Endothelial cell of umbilical vein (primary cell): ENCODE measurements around the gene TBX18. TPM values are rescaled to one million over a fixed set of nuclear protein-coding genes. Genes with fewer than 3 reads are reported as not detected.
A peak's percentile ranks its signal among the peaks of the same experiment; 100 is the strongest.

ENCODE experiments used
- BruUV-seq: library from RNA; stranded (reverse); fragments of 400-500 nt; replicated peaks from 2 replicates; lab custom pipeline; 2021; lab: Mats Ljungman, UMichigan
- CTCF ChIA-PET: fragments of 300-600, 350-600 bp; sonication (Branson Sonifier 250); formaldehyde crosslinking; loops from one replicate; lab custom pipeline; 2021; ENCODE audit warnings: antibody characterized with exemption, inconsistent platforms; lab: Charles Lee
- POLR2A ChIA-PET: fragments of 300-600, 350-600 bp; sonication (Branson Sonifier 250); formaldehyde crosslinking; loops from one replicate; lab custom pipeline; 2021; ENCODE audit warnings: antibody characterized with exemption, inconsistent platforms; lab: Charles Lee
- DNase-seq: peaks from one replicate; pipeline ENCODE4 v3.0.0-alpha.2; 2011; ENCODE audit warnings: low read depth, low spot score
- FAIRE-seq: peaks from 2 replicates; lab custom pipeline; 2011; peaks lifted over from hg19 to GRCh38; lab: Jason Lieb, UNC
- H2AFZ ChIP-seq: 2 replicates; pipeline ENCODE4 v1.6.0; 2012; ENCODE audit warnings: low read depth, low read length, control low read depth, inconsistent platforms
- H3K27ac ChIP-seq: 2 replicates; pipeline ENCODE4 v1.5.1; 2011; ENCODE audit warnings: low read depth, mild to moderate bottlenecking, control low read depth, low read length, moderate library complexity; ENCODE audit not compliant: insufficient read depth
- H3K27me3 ChIP-seq, 2 experiments: 2 replicates each; pipeline versions ENCODE4 v1.6.0 to v1.6.1; 2011; ENCODE audit warnings: low read length in 2 of 2, mixed read lengths in 1 of 2; ENCODE audit not compliant: control insufficient read depth in 2 of 2, insufficient read depth in 2 of 2
- H3K36me3 ChIP-seq, 2 experiments: 2 replicates in 1 of 2; 3 replicates in 1 of 2; pipeline ENCODE4 v1.5.1; 2011; ENCODE audit warnings: low read length in 2 of 2, mild to moderate bottlenecking in 1 of 2, moderate library complexity in 1 of 2; ENCODE audit not compliant: control insufficient read depth in 2 of 2, insufficient read depth in 2 of 2; ENCODE audit errors: extremely low read depth in 1 of 2
- H3K4me1 ChIP-seq: 3 replicates; pipeline ENCODE4 v1.5.1; 2011; ENCODE audit warnings: mild to moderate bottlenecking, low read length; ENCODE audit not compliant: control insufficient read depth, insufficient read depth; ENCODE audit errors: extremely low read depth
- H3K4me2 ChIP-seq: 2 replicates; pipeline ENCODE4 v1.6.1; 2011; ENCODE audit warnings: low read length, control low read depth, mixed read lengths; ENCODE audit not compliant: insufficient read depth
- H3K4me3 ChIP-seq, 3 experiments: fragments of 200-600 bp in 1 of 3; sonication (generic), shearing (Covaris generic) in 1 of 3; replicated peaks in 1 of 3; 2 replicates each; pipeline ENCODE4 v1.5.1; 2011 to 2016; ENCODE audit warnings: control low read depth in 3 of 3, low read length in 3 of 3, mild to moderate bottlenecking in 2 of 3, inconsistent platforms in 1 of 3, low read depth in 1 of 3, moderate library complexity in 1 of 3; ENCODE audit not compliant: insufficient read depth in 1 of 3
- H3K79me2 ChIP-seq: 2 replicates; pipeline ENCODE4 v1.6.0; 2012; ENCODE audit warnings: low read length, inconsistent platforms; ENCODE audit not compliant: control insufficient read depth, insufficient read depth
- H3K9ac ChIP-seq: replicated peaks from 2 replicates; pipeline ENCODE3; 2011; ENCODE audit warnings: low read length, control low read depth; ENCODE audit not compliant: insufficient read depth; ENCODE audit errors: extremely low read depth
- H3K9me1 ChIP-seq: replicated peaks from 3 replicates; pipeline ENCODE4 v1.6.0; 2011; ENCODE audit warnings: mild to moderate bottlenecking, low read length; ENCODE audit not compliant: control insufficient read depth, insufficient read depth; ENCODE audit errors: extremely low read depth
- H3K9me3 ChIP-seq: replicated peaks from 2 replicates; pipeline ENCODE4 v1.5.1; 2012; ENCODE audit warnings: low read length, inconsistent platforms; ENCODE audit not compliant: control insufficient read depth, insufficient read depth
- H4K20me1 ChIP-seq: replicated peaks from 2 replicates; pipeline ENCODE3; 2011; ENCODE audit warnings: mild to moderate bottlenecking, low read length; ENCODE audit not compliant: control insufficient read depth, insufficient read depth; ENCODE audit errors: extremely low read depth
- CTCF ChIP-seq, 2 donors: IDR thresholded peaks; 1 replicate in 1 of 2; 2 replicates in 1 of 2; pipeline ENCODE4 v1.5.1; 2011; ENCODE audit warnings: low read length in 2 of 2, mild to moderate bottlenecking in 2 of 2, moderate library complexity in 2 of 2, control low read depth in 1 of 2, inconsistent platforms in 1 of 2, low read depth in 1 of 2; ENCODE audit not compliant: insufficient read depth in 1 of 2; ENCODE audit errors: extremely low read depth in 1 of 2
- EZH2 ChIP-seq: IDR thresholded peaks from 2 replicates; pipeline ENCODE4 v1.6.1; 2012; ENCODE audit warnings: borderline replicate concordance, low read depth, mild to moderate bottlenecking, moderate library complexity, low read length, inconsistent platforms; ENCODE audit not compliant: severe bottlenecking
- dilution Hi-C: fragments of 300-500 bp; cut with MboI; formaldehyde crosslinking; loops from one replicate; pipeline ENCODE4 v1.15.0; 2019; ENCODE audit warnings: low sequenced_read_pairs; ENCODE audit not compliant: extremely low pct_ligation_motif_present
- intact Hi-C: fragments of 100-400 bp; cut with micrococcal nuclease; formaldehyde crosslinking; loops from one replicate; pipeline ENCODE4 v1.10.0; 2022
- polyA plus RNA-seq, 4 experiments: library from polyadenylated mRNA; depleted of rRNA in 3 of 4; stranded (reverse) in 3 of 4; unstranded in 1 of 4; fragments of >200 nt; gene quantifications; 2 replicates each; pipeline versions ENCODE4 v1.2.1 to v1.2.3, GENCODE V29; 2011 to 2012; ENCODE audit warnings: missing spikeins in 1 of 4
- total RNA-seq: library from RNA; stranded (reverse); gene quantifications from 2 replicates; pipeline ENCODE4 v1.2.3, GENCODE V29; 2021

TBX18 gene
- total and polyA plus RNA-seq, 2 donors (not counting 3 experiments of a cell fraction or from before 2014, with no cell fraction given) = 28.4 to 60.5 TPM

- dilution Hi-C loops = no loop called here
- H3K4me3 ChIP-seq = no peak overlapping the region
These were observed 78.3 kb downstream of the TBX18 start for GRCh38 chr6:84685983-84686584.

More at GRCh38 chr6:84685983-84686584, 78.3 kb downstream of the TBX18 start:
- Histone ChIP-seq H4K20me1 (no peaks in the 10 kb centered on the region), H3K9me1 (no peaks in the 10 kb centered on the region), H3K9ac (no peak overlapping the region), H3K27ac (no peak overlapping the region), H3K36me3 (no peaks in the 10 kb centered on the region), H2AFZ (no peak overlapping the region), H3K4me1 (no peaks in the 10 kb centered on the region), H3K4me2 (no peak overlapping the region), H3K79me2 (no peaks in the 10 kb centered on the region), H3K27me3 (no peaks in the 10 kb centered on the region), H3K9me3 (no peaks in the 10 kb centered on the region)
- intact Hi-C loops = loop anchor here (1.0 kb wide), 1 partner anchor 258 kb away; no protein-coding TSS in a partner anchor
- ChIA-PET POLR2A (no interaction called here), CTCF (interaction anchor here (0.9 to 1.7 kb wide), 8 partner anchors 9 to 258 kb away, joined by 3 to 10 read pairs (median 4); no protein-coding TSS in a partner anchor)
- no peak for DNase-seq
- FAIRE-seq = no peak
- TF ChIP-seq EZH2 = no peak
- TF ChIP-seq CTCF (IDR thresholded peaks at IDR 0.05; ENCODE audit: extremely low read depth in 1 of 2, insufficient read depth in 1 of 2, low read depth in 1 of 2, low read length in 2 of 2) = peak; percentile 15 to 41
- no TSS peak for BruUV-seq
